ENCODE results near the gene CBX3. TPM values are rescaled to one million over a fixed set of nuclear protein-coding genes. Genes with fewer than 3 reads are reported as not detected.
A peak's percentile ranks its signal among the peaks of the same experiment; 100 is the strongest.

CBX3 gene
- total RNA-seq, 1 donor from 2014 or later = 225 TPM

GRCh38 chr7:26186364-26187311, 14.9 kb upstream of the CBX3 start:
- H3K27me3 Mint-ChIP-seq (ENCODE audit: low read depth) = no peaks in the 10 kb centered on the region
- peak overlapping the region; percentile 86 for H3K27ac Mint-ChIP-seq
- TF ChIP-seq CTCF (IDR thresholded peaks at IDR 0.05; ENCODE audit: unreplicated experiment) = no peak
- H3K9me3 Mint-ChIP-seq = no peaks in the 10 kb centered on the region
- H3K4me3 Mint-ChIP-seq = no peak overlapping the region
- DNase-seq (ENCODE audit: low spot score in 2 of 2, unreplicated experiment in 2 of 2) = no peak
- H3K36me3 Mint-ChIP-seq = peaks cover 15% of the 10 kb centered on the region
- peaks cover 14% of the 10 kb centered on the region for H3K4me1 Mint-ChIP-seq

- peak overlapping the region; percentile 86 for H3K27ac Mint-ChIP-seq
- no peak overlapping the region for H3K4me3 Mint-ChIP-seq
- no peak for DNase-seq (ENCODE audit: low spot score in 2 of 2, unreplicated experiment in 2 of 2)
- peaks cover 23% of the 10 kb centered on the region for H3K36me3 Mint-ChIP-seq
- no peaks in the 10 kb centered on the region for H3K27me3 Mint-ChIP-seq (ENCODE audit: low read depth)
- H3K9me3 Mint-ChIP-seq = no peaks in the 10 kb centered on the region
- no peak for TF ChIP-seq CTCF (IDR thresholded peaks at IDR 0.05; ENCODE audit: unreplicated experiment)
- peaks cover 17% of the 10 kb centered on the region for H3K4me1 Mint-ChIP-seq
These were observed 14.0 kb upstream of the CBX3 start for GRCh38 chr7:26187380-26188205.

- H3K4me1 Mint-ChIP-seq = peaks cover 24% of the 10 kb centered on the region
- no peaks in the 10 kb centered on the region for H3K27me3 Mint-ChIP-seq (ENCODE audit: low read depth)
- no peak overlapping the region for H3K4me3 Mint-ChIP-seq
- peak overlapping the region; percentile 22 for H3K27ac Mint-ChIP-seq
- H3K9me3 Mint-ChIP-seq = no peaks in the 10 kb centered on the region
- no peak for TF ChIP-seq CTCF (IDR thresholded peaks at IDR 0.05; ENCODE audit: unreplicated experiment)
- no peak for DNase-seq (ENCODE audit: low spot score in 2 of 2, unreplicated experiment in 2 of 2)
- peaks cover 31% of the 10 kb centered on the region for H3K36me3 Mint-ChIP-seq
These were observed 13.2 kb upstream of the CBX3 start for GRCh38 chr7:26188206-26188956.

- Mint-ChIP-seq H3K27ac (peak overlapping the region; percentile 66), H3K4me3 (no peak overlapping the region), H3K36me3 (peaks cover 37% of the 10 kb centered on the region), H3K4me1 (peaks cover 27% of the 10 kb centered on the region), H3K9me3 (no peaks in the 10 kb centered on the region), H3K27me3 (ENCODE audit: low read depth) (no peaks in the 10 kb centered on the region)
- no peak for DNase-seq (ENCODE audit: low spot score in 2 of 2, unreplicated experiment in 2 of 2)
- no peak for TF ChIP-seq CTCF (IDR thresholded peaks at IDR 0.05; ENCODE audit: unreplicated experiment)
These were observed 12.5 kb upstream of the CBX3 start for GRCh38 chr7:26188957-26189541.

GRCh38 chr7:26189697-26190096, 11.8 kb upstream of the CBX3 start:
- no peak overlapping the region for H3K4me3 Mint-ChIP-seq
- peaks cover 42% of the 10 kb centered on the region for H3K36me3 Mint-ChIP-seq
- no peaks in the 10 kb centered on the region for H3K27me3 Mint-ChIP-seq (ENCODE audit: low read depth)

More at GRCh38 chr7:26189697-26190096, 11.8 kb upstream of the CBX3 start:
- no peak for TF ChIP-seq CTCF (IDR thresholded peaks at IDR 0.05; ENCODE audit: unreplicated experiment)
- Mint-ChIP-seq H3K27ac (no peak overlapping the region), H3K9me3 (no peaks in the 10 kb centered on the region), H3K4me1 (peaks cover 33% of the 10 kb centered on the region)
- no peak for DNase-seq (ENCODE audit: low spot score in 2 of 2, unreplicated experiment in 2 of 2)

All from mesothelial cell of epicardium (in vitro differentiated cells).